Measurements from ENCODE around the gene ANKZF1.

- TF ChIP-seq, protein P1, sequence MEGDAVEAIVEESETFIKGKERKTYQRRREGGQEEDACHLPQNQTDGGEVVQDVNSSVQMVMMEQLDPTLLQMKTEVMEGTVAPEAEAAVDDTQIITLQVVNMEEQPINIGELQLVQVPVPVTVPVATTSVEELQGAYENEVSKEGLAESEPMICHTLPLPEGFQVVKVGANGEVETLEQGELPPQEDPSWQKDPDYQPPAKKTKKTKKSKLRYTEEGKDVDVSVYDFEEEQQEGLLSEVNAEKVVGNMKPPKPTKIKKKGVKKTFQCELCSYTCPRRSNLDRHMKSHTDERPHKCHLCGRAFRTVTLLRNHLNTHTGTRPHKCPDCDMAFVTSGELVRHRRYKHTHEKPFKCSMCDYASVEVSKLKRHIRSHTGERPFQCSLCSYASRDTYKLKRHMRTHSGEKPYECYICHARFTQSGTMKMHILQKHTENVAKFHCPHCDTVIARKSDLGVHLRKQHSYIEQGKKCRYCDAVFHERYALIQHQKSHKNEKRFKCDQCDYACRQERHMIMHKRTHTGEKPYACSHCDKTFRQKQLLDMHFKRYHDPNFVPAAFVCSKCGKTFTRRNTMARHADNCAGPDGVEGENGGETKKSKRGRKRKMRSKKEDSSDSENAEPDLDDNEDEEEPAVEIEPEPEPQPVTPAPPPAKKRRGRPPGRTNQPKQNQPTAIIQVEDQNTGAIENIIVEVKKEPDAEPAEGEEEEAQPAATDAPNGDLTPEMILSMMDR (IDR thresholded peaks at IDR 0.05) = peak in 6 of 7 experiments; percentile 63 to 99 (median 96)
- no peak for TF ChIP-seq POLR2A (IDR thresholded peaks at IDR 0.05)
Measured at GRCh38 chr2:219277703-219278654, 48.4 kb downstream of the ANKZF1 start.
